OCI-LY3 (cell line): Measurements from ENCODE around the gene SREBF1.

Experiments
- H2AFZ ChIP-seq: fragments of 200-600, 300-600 bp; shearing (Covaris generic); 2 replicates; pipeline ENCODE4 v1.6.0; 2014; ENCODE audit warnings: antibody characterized with exemption, low read depth, low read length
- H3K27ac ChIP-seq: fragments of 200-600, 300-600 bp; sonication (generic); 2 replicates; pipeline ENCODE4 v1.5.1; 2014; ENCODE audit warnings: mild to moderate bottlenecking, low read length, moderate library complexity, mixed read lengths
- H3K27me3 ChIP-seq: fragments of 200-600, 300-600 bp; sonication (generic); 2 replicates; pipeline ENCODE4 v1.6.1; 2014; ENCODE audit warnings: low read depth, low read length, mixed read lengths
- H3K36me3 ChIP-seq: fragments of 200-600, 300-600 bp; sonication (generic); replicated peaks from 2 replicates; pipeline ENCODE3; 2014; ENCODE audit warnings: low read depth, low read length, mixed read lengths
- H3K4me1 ChIP-seq: fragments of 300-600, 200-600 bp; sonication (generic); 2 replicates; pipeline ENCODE4 v1.6.1; 2014; ENCODE audit warnings: low read length, mixed read lengths
- H3K4me2 ChIP-seq: fragments of 200-600, 300-600 bp; sonication (generic); 2 replicates; pipeline ENCODE4 v1.6.1; 2014; ENCODE audit warnings: low read length, mixed read lengths
- H3K4me3 ChIP-seq: fragments of 300-600, 200-600 bp; sonication (generic); 2 replicates; pipeline ENCODE4 v1.5.1; 2014; ENCODE audit warnings: antibody characterized with exemption, mild to moderate bottlenecking, low read length, moderate library complexity
- H3K79me2 ChIP-seq: fragments of 300-600, 200-600 bp; shearing (Covaris generic); 2 replicates; pipeline ENCODE4 v1.6.1; 2014; ENCODE audit warnings: mild to moderate bottlenecking, low read length, mixed read lengths
- H3K9ac ChIP-seq: fragments of 300-600, 200-600 bp; shearing (Covaris generic); 2 replicates; pipeline ENCODE4 v1.6.0; 2014; ENCODE audit warnings: mild to moderate bottlenecking, low read length, moderate library complexity
- H3K9me3 ChIP-seq: fragments of 200-600, 300-600 bp; shearing (Covaris generic); 2 replicates; pipeline ENCODE4 v1.6.1; 2014; ENCODE audit warnings: low read length, mixed read lengths; ENCODE audit not compliant: insufficient read depth
- H4K20me1 ChIP-seq: fragments of 200-600, 300-600 bp; sonication (generic); 2 replicates; pipeline ENCODE4 v1.6.1; 2016; ENCODE audit warnings: low read length, mixed read lengths; ENCODE audit not compliant: insufficient read depth
- CTCF ChIP-seq: fragments of 200-600, 300-600 bp; sonication (generic); IDR thresholded peaks from 2 replicates; pipeline ENCODE4 v1.5.1; 2014; ENCODE audit warnings: antibody characterized with exemption, low read length, low read depth
- EZH2phosphoT487 ChIP-seq: fragments of 200-600 bp; shearing (Covaris generic); IDR thresholded peaks from 2 replicates; pipeline ENCODE4 v1.6.1; 2018; ENCODE audit warnings: antibody characterized with exemption, mixed run types, low read depth

Gene SREBF1

GRCh38 chr17:17804007-17804406 lies 32.8 kb downstream of the SREBF1 start:
- H3K79me2 ChIP-seq: no peaks in the 10 kb centered on the region
- H3K4me3 ChIP-seq: no peak overlapping the region
- H3K27ac ChIP-seq: no peak overlapping the region

GRCh38 chr17:17801800-17802481 lies 34.8 kb downstream of the SREBF1 start:
- H3K9ac ChIP-seq: no peak overlapping the region
- no peak overlapping the region for H3K4me3 ChIP-seq
- no peaks in the 10 kb centered on the region for H3K9me3 ChIP-seq
- TF ChIP-seq EZH2phosphoT487: no peak
- no peak for TF ChIP-seq CTCF
- H3K36me3 ChIP-seq: no peaks in the 10 kb centered on the region
- no peak overlapping the region for H2AFZ ChIP-seq
- H3K27ac ChIP-seq: no peak overlapping the region
- no peaks in the 10 kb centered on the region for H3K4me1 ChIP-seq
- no peaks in the 10 kb centered on the region for H3K79me2 ChIP-seq
- H3K4me2 ChIP-seq: no peak overlapping the region
- no peaks in the 10 kb centered on the region for H3K27me3 ChIP-seq
- H4K20me1 ChIP-seq: no peaks in the 10 kb centered on the region

More at GRCh38 chr17:17804007-17804406, 32.8 kb downstream of the SREBF1 start:
- no peaks in the 10 kb centered on the region for H3K27me3 ChIP-seq
- H4K20me1 ChIP-seq: no peaks in the 10 kb centered on the region
- no peak overlapping the region for H3K9ac ChIP-seq
- no peak for TF ChIP-seq EZH2phosphoT487
- no peak for TF ChIP-seq CTCF
- H3K4me1 ChIP-seq: no peaks in the 10 kb centered on the region
- no peak overlapping the region for H2AFZ ChIP-seq
- H3K36me3 ChIP-seq: no peaks in the 10 kb centered on the region
- no peaks in the 10 kb centered on the region for H3K9me3 ChIP-seq
- H3K4me2 ChIP-seq: no peak overlapping the region

GRCh38 chr17:17800504-17801021 lies 36.2 kb downstream of the SREBF1 start:
- Histone ChIP-seq H3K4me3 (no peak overlapping the region), H3K4me2 (no peak overlapping the region), H3K4me1 (no peaks in the 10 kb centered on the region), H4K20me1 (no peaks in the 10 kb centered on the region), H3K9me3 (no peaks in the 10 kb centered on the region), H3K9ac (no peak overlapping the region), H3K79me2 (no peaks in the 10 kb centered on the region), H3K36me3 (no peaks in the 10 kb centered on the region), H3K27me3 (no peaks in the 10 kb centered on the region), H3K27ac (no peak overlapping the region), H2AFZ (no peak overlapping the region)
- no peak for TF ChIP-seq CTCF
- TF ChIP-seq EZH2phosphoT487: no peak

- Histone ChIP-seq H3K4me2 (no peak overlapping the region), H3K79me2 (no peaks in the 10 kb centered on the region), H3K9ac (no peak overlapping the region), H3K27ac (no peak overlapping the region), H3K4me3 (no peak overlapping the region), H3K36me3 (no peaks in the 10 kb centered on the region), H2AFZ (no peak overlapping the region), H4K20me1 (no peaks in the 10 kb centered on the region), H3K9me3 (no peaks in the 10 kb centered on the region), H3K4me1 (no peaks in the 10 kb centered on the region), H3K27me3 (no peaks in the 10 kb centered on the region)
- no peak for TF ChIP-seq EZH2phosphoT487
- no peak for TF ChIP-seq CTCF
Measured at GRCh38 chr17:17798573-17799255, 38.1 kb downstream of the SREBF1 start.
